GM19438 (cell line): ENCODE results near the gene FGF21.
"Not testable (repeated sequence)": the region's sequence is repeated elsewhere in the genome, so short reads cannot be mapped to it uniquely, and the experiment has no call there.

Experiments
- ATAC-seq: cut with Tn5 transposase; IDR thresholded peaks from one replicate; pipeline ENCODE4 v1.9.1; 2021; ENCODE audit warnings: low read depth; ENCODE audit not compliant: unreplicated experiment

FGF21 gene

DNA sequence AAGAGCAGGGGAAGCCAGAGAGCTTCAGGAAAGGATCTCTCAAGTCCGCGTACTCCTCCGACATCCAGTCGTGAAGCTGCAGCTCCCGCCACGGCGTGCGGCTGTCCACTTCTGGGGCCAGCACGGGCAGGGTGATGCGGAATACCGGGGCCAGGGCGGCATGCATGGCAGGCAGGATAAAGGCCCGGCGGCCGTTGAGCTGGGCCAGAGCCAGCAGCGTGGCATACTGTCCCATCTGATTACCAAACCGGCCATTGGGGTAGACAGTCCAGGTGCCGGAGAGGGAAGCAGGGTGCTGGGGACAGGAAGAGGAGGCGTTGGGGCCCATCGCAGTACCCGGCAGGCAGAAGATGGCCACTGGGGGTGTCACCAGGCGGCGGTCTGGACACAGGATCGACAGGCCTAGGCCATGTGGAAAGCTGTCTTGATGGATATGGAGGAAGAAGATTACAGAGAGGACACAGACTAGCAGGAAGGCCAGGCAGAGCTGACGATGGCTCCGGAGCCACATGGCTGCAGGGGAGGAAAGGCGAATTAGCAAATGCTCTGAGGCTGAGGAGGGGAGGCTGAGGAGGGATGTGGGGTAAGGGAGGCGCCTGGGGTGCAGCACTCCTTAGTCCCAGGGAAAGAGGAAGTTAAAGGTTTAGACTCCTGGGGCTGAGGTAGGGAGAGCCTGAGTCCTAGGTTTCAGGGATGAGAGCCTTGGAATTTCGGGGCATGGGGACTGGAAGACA, 4.4 kb upstream of the FGF21 start:
- ATAC-seq: no peak

GRCh38 chr19:48751845-48752495, 3.4 kb upstream of the FGF21 start:
- ATAC-seq: no peak

GRCh38 chr19:48752496-48753365, 2.6 kb upstream of the FGF21 start, which contains the start of gene FUT1:
FUT1 (minus strand) TSS chr19:48752641; CDS start chr19:48751281, 1,360 bp downstream.
- no peak for ATAC-seq

DNA sequence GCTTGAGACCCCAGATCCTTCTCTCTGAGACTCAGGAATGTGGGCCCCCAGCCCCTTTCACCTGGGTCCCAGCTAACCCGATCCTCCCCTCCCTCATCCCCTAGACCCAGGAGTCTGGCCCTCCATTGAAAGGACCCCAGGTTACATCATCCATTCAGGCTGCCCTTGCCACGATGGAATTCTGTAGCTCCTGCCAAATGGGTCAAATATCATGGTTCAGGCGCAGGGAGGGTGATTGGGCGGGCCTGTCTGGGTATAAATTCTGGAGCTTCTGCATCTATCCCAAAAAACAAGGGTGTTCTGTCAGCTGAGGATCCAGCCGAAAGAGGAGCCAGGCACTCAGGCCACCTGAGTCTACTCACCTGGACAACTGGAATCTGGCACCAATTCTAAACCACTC, 463 bp downstream of the FGF21 start:
- ATAC-seq: no peak

DNA sequence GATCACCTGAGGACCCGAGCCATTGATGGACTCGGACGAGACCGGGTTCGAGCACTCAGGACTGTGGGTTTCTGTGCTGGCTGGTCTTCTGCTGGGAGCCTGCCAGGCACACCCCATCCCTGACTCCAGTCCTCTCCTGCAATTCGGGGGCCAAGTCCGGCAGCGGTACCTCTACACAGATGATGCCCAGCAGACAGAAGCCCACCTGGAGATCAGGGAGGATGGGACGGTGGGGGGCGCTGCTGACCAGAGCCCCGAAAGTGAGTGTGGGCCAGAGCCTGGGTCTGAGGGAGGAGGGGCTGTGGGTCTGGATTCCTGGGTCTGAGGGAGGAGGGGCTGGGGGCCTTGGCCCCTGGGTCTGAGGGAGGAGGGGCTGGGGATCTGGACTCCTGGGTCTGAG, 888 bp downstream of the FGF21 start:
- ATAC-seq: no peak

GRCh38 chr19:48756686-48757085, 1.4 kb downstream of the FGF21 start:
- no peak for ATAC-seq

GRCh38 chr19:48757089-48757675, 1.9 kb downstream of the FGF21 start:
- no peak for ATAC-seq

DNA sequence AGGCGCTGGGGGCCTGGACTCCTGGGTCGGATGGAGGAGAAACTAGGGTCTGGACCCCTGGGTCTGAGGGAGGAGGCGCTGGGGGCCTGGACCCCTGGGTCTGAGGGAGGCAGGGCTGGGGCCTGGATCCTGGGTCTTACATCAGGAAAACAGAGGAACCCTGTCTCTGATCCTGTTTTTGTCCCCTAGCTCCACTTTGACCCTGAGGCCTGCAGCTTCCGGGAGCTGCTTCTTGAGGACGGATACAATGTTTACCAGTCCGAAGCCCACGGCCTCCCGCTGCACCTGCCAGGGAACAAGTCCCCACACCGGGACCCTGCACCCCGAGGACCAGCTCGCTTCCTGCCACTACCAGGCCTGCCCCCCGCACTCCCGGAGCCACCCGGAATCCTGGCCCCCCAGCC, 2.4 kb downstream of the FGF21 start:
- ATAC-seq: no peak

GRCh38 chr19:48760504-48761205, 5.3 kb downstream of the FGF21 start:
- ATAC-seq: no peak

DNA sequence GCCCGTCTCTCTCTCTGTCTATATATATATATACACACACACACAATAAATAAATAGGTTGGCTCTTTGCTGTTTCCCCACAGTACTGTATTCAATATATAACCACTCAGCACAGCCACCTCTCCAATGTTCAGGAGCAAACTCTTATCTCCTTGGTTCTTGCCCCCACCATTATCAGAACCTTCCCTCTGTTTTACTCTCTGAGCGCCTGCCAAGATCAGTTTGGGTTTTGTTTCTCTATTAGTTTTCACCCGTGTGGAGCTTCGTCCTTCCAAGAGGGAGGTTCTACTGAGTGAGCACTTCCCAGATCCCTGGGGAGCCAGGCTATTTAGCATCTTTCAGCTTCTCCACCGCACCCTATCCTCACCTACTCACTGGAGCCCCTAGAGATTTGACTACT, 10.5 kb downstream of the FGF21 start:
- ATAC-seq: not testable (repeated sequence)

DNA sequence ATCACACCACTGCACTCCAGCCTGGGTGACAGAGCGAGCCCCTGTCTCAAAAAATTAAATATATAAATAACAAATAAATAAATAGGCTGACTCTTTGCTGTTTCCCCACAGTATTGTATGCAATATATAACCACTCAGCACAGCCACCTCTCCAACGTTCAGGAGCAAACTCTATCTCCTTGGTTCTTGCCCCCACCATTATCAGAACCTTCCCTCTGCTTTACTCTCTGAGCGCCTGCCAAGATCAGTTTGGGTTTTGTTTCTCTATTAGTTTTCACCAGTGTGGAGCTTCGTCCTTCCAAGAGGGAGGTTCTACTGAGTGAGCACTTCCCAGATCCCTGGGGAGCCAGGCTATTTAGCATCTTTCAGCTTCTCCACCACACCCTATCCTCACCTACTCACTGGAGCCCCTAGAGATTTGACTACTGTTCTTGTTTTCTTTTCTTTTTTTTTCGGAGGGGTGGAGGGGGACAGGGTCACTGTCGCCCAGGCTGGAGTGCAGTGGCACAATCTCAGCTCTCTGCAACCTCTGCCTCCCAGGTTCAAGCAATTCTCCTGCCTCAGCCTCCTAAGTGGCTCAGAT, 12.9 kb downstream of the FGF21 start:
- not testable (repeated sequence) for ATAC-seq

- no peak for ATAC-seq
These were observed 13.8 kb downstream of the FGF21 start for GRCh38 chr19:48768994-48769713.

DNA sequence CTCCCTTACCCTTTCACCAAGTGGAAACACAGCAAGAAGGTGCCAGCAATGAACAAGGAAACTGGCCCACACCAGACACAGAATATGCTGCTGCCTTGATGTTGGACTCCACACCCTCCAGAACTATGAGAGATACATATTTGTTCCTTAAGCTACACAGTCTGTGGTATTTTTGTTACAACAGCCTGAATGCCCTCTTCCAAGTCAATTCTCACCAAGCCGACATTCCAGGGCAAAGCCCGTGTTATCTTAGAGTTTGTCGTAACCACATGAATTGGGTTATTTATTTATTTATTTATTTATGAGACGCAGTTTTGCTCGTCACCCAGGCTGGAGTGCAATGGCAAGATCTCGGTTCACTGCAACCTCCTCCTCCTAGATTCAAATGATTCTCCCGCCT, 14.9 kb downstream of the FGF21 start:
- ATAC-seq: no peak

DNA sequence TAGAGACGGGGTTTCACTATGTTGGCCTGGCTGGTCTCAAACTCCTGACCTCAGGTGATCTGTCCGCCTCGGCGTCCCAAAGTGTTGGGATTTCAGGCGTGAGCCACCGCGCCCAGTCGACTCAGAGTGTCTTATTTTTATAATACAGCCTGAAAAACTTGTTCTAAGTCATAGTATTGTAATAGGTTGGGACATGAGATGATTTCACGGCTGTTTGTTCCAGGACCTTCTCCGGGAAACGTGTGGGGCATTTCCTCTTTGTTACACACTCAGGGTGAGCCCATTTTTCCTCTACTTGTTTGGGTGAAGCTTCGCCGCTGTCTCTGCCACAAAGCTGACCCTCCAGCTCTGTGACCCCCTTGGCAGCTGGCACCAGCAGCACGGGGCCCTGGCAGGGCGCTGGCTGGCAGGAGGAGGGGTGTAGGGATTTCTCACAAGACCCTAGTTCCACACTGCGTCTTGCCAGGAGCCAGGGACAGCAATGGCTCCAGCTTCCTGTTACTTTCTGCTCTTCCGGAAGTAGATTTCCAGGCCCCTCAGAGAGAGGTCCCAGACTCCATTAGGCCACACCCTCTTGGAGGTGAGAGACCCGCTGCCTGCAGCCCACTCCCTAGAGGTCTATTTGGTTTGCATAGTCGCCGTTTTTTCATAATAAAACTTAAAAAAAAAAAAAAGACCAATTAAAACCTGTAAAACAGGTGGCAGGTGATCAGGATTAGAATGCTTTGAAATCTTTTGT, 15.6 kb downstream of the FGF21 start:
- ATAC-seq: no peak

- ATAC-seq: no peak
These were observed 17.2 kb downstream of the FGF21 start for GRCh38 chr19:48772503-48772953.

- no peak for ATAC-seq
These were observed 21.8 kb downstream of the FGF21 start for GRCh38 chr19:48777139-48777538.

DNA sequence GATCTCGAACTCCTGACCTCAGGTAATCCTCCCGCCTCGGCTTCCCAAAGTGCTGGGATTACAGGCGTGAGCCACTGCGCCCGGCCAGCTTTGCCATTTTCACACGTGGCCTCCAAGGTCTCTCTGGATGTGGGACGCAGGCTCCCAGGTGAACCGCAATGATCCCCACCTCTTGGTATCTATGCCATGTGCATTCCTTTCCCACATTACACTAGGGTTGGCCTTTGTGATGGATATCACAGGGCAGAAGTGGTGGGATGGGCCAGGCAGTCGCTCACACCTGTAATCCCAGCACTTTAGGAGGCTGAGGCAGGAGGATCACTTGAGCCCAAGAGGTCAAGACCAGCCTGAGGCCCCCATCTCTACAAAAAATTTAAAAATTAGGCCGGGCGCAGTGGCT, 22.4 kb downstream of the FGF21 start:
- ATAC-seq: no peak

- ATAC-seq: no peak
These were observed 24.3 kb downstream of the FGF21 start for GRCh38 chr19:48779636-48780035.
